ENCODE measurements around the gene ODF2.

The ODF2 gene

DNA sequence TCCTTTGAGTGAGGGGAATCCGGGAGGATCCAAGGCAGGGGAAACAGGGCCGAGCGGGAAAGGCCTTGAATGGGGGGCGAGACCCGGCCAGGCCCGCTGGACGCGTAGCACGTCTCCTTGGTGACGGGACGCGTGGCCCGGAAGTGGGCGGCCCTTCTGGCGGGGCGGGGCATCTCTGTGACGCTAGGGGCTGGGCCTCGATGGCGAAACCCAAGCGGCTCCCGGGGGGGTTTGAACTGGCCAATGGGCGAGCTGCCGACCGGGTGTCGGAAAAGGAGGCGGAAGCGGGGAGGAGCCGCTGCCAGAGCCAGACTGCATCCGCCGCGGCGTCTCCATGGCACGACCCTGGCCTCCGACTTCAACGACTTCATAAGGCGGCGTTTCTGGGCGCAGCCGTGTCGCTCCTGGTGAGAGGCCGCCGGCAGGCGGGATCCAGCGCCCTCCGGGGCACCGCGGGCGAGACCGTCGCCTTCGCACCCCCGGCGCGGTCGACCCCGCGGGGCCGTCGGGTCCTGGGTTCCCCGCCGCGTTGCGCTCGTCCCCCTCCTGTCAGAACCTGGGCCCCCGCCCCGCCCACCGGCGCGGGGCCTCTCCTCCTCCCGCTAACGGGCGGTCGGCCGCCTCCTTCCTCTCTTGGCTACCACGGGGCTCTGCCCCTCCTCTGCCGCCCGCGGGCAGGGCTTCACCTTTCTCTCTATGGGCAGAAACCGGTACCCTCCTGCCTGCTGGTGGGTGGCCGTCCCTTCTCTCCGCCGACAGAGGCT lies at the start of gene ODF2:
Gene ODF2, plus strand, starts transcription at position 158 of the 764 bp plus-strand sequence. Its CDS starts 86 bp downstream, at position 244.
- Histone ChIP-seq H3K9me3 (ENCODE audit: severe bottlenecking) (no peaks in the 10 kb centered on the region), H3K4me1 (ENCODE audit: insufficient read depth, poor library complexity, severe bottlenecking) (peaks cover 4% of the 10 kb centered on the region), H3K27ac (ENCODE audit: poor library complexity, severe bottlenecking) (peak within 1 kb of the TSS; percentile 67), H3K4me3 (ENCODE audit: severe bottlenecking) (peak within 1 kb of the TSS; percentile 77), H3K27me3 (ENCODE audit: insufficient read depth, poor library complexity, severe bottlenecking) (no peaks in the 10 kb centered on the region), H3K36me3 (ENCODE audit: low read depth) (peaks cover 15% of the 10 kb centered on the region)
- TF ChIP-seq CTCF (IDR thresholded peaks at IDR 0.05; ENCODE audit: poor library complexity, severe bottlenecking): no peak
- peak; percentile 97 for DNase-seq (ENCODE audit: low spot score)
- ATAC-seq (ENCODE audit: low read depth): peak; percentile 84

- H3K36me3 ChIP-seq (ENCODE audit: low read depth): no peaks in the 10 kb centered on the region
- no peak overlapping the region for H3K27ac ChIP-seq (ENCODE audit: poor library complexity, severe bottlenecking)
- no peaks in the 10 kb centered on the region for H3K4me1 ChIP-seq (ENCODE audit: insufficient read depth, poor library complexity, severe bottlenecking)
- H3K4me3 ChIP-seq (ENCODE audit: severe bottlenecking): no peak overlapping the region
- H3K9me3 ChIP-seq (ENCODE audit: severe bottlenecking): no peaks in the 10 kb centered on the region
- DNase-seq (ENCODE audit: low spot score) (no peak), ATAC-seq (ENCODE audit: low read depth) (no peak)
- H3K27me3 ChIP-seq (ENCODE audit: insufficient read depth, poor library complexity, severe bottlenecking): no peaks in the 10 kb centered on the region
- TF ChIP-seq CTCF (IDR thresholded peaks at IDR 0.05; ENCODE audit: poor library complexity, severe bottlenecking): no peak
Measured at GRCh38 chr9:128406848-128407391, 48.9 kb upstream of the ODF2 start.

- no peaks in the 10 kb centered on the region for H3K36me3 ChIP-seq (ENCODE audit: low read depth)
- DNase-seq (ENCODE audit: low spot score): no peak
- H3K27me3 ChIP-seq (ENCODE audit: insufficient read depth, poor library complexity, severe bottlenecking): no peaks in the 10 kb centered on the region
- no peaks in the 10 kb centered on the region for H3K4me1 ChIP-seq (ENCODE audit: insufficient read depth, poor library complexity, severe bottlenecking)
- H3K4me3 ChIP-seq (ENCODE audit: severe bottlenecking): no peak overlapping the region
- H3K9me3 ChIP-seq (ENCODE audit: severe bottlenecking): no peaks in the 10 kb centered on the region
- H3K27ac ChIP-seq (ENCODE audit: poor library complexity, severe bottlenecking): no peak overlapping the region
- TF ChIP-seq CTCF (IDR thresholded peaks at IDR 0.05; ENCODE audit: poor library complexity, severe bottlenecking): no peak
- no peak for ATAC-seq (ENCODE audit: low read depth)
Measured at GRCh38 chr9:128408963-128409431, 46.8 kb upstream of the ODF2 start.

GRCh38 chr9:128409450-128409849 lies 46.4 kb upstream of the ODF2 start:
- no peak for TF ChIP-seq CTCF (IDR thresholded peaks at IDR 0.05; ENCODE audit: poor library complexity, severe bottlenecking)
- H3K4me1 ChIP-seq (ENCODE audit: insufficient read depth, poor library complexity, severe bottlenecking): no peaks in the 10 kb centered on the region
- no peak overlapping the region for H3K27ac ChIP-seq (ENCODE audit: poor library complexity, severe bottlenecking)
- no peak overlapping the region for H3K4me3 ChIP-seq (ENCODE audit: severe bottlenecking)
- H3K27me3 ChIP-seq (ENCODE audit: insufficient read depth, poor library complexity, severe bottlenecking): no peaks in the 10 kb centered on the region
- ATAC-seq (ENCODE audit: low read depth) (0 out of 3 replicates have a peak, but pooled peaks have one; percentile 7), DNase-seq (ENCODE audit: low spot score) (no peak)
- H3K36me3 ChIP-seq (ENCODE audit: low read depth): no peaks in the 10 kb centered on the region
- H3K9me3 ChIP-seq (ENCODE audit: severe bottlenecking): no peaks in the 10 kb centered on the region

DNA sequence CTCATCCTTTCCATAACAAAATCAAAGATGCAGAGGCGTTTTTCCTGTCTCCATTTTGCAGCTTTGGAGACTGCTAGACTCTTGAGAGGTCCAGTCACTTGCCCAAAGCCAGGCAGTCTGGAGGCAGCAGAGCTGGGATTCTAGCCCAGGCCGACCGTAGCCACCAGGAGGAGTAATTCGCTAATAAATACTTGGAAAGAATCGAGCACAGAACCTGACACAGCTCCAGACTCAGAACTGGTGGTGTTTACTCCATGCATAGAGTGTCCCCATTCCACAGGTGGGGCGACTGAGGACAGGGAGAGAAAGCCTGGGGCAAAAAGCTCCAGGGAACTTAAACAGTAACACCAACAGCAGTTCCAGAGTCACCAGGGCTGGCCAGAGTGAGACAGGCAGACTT lies 45.8 kb upstream of the ODF2 start:
- ATAC-seq (ENCODE audit: low read depth) (peak; percentile 64), DNase-seq (ENCODE audit: low spot score) (no peak)

More for the DNA sequence above, 45.8 kb upstream of the ODF2 start:
- peak; percentile 33 for TF ChIP-seq CTCF (IDR thresholded peaks at IDR 0.05; ENCODE audit: poor library complexity, severe bottlenecking)
- Histone ChIP-seq H3K27ac (ENCODE audit: poor library complexity, severe bottlenecking) (no peak overlapping the region), H3K4me1 (ENCODE audit: insufficient read depth, poor library complexity, severe bottlenecking) (no peaks in the 10 kb centered on the region), H3K27me3 (ENCODE audit: insufficient read depth, poor library complexity, severe bottlenecking) (no peaks in the 10 kb centered on the region), H3K36me3 (ENCODE audit: low read depth) (no peaks in the 10 kb centered on the region), H3K9me3 (ENCODE audit: severe bottlenecking) (no peaks in the 10 kb centered on the region), H3K4me3 (ENCODE audit: severe bottlenecking) (no peak overlapping the region)

Measured in RWPE2 (cell line).